Uterus (tissue), 2 donors: ENCODE results near the gene JPH3.

Source experiments
- CTCF ChIP-seq, 4 experiments: fragments of 200-600 bp in 2 of 4; fragments of 450-650 bp in 2 of 4; sonication (generic) in 2 of 4; IDR thresholded peaks; one replicate each; pipeline ENCODE4 v1.5.1; 2016 to 2019; ENCODE audit warnings: antibody characterized with exemption in 4 of 4, mild to moderate bottlenecking in 2 of 4, moderate library complexity in 1 of 4
- POLR2A ChIP-seq, 2 donors: fragments of 450-650 bp; IDR thresholded peaks; one replicate each; pipeline ENCODE4 v1.6.1; 2016; ENCODE audit warnings: antibody characterized with exemption in 2 of 2, mild to moderate bottlenecking in 1 of 2, moderate library complexity in 1 of 2

DNA sequence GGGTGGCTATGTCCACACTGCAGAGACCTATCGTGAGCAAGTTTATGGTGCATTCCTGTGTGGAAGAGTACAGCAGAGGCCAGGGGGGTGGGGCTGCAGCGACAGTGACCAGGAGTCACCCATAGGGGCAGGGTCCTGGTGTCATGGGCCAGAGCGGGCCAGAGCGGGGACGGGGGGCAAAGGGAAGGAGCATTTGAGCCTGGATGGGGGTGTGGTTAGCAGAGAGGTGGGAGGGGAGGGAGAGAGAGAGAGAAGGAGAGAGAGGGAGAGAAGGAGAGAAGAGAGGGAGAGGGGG lies 17.8 kb downstream of the JPH3 start:
- TF ChIP-seq POLR2A (IDR thresholded peaks at IDR 0.05): no peak
- TF ChIP-seq CTCF (IDR thresholded peaks at IDR 0.05): no peak
